Progenitor cell of endocrine pancreas (in vitro differentiated cells): ENCODE results near the gene TMEM72. TPM values are rescaled to one million over a fixed set of nuclear protein-coding genes. Genes with fewer than 3 reads are reported as not detected.

Experiments used
- DNase-seq: peaks from one replicate; pipeline ENCODE4 v3.0.0; 2021; ENCODE audit warnings: low spot score; ENCODE audit not compliant: unreplicated experiment
- H3K27ac Mint-ChIP-seq: 2 replicates; pipeline ENCODE4 v1.8.0; 2021; ENCODE audit warnings: mild to moderate bottlenecking, moderate library complexity, mixed read lengths
- H3K27me3 Mint-ChIP-seq: 2 replicates; pipeline ENCODE4 v1.8.0; 2021; ENCODE audit warnings: mixed read lengths
- H3K36me3 Mint-ChIP-seq: 2 replicates; pipeline ENCODE4 v1.8.0; 2022; ENCODE audit warnings: mixed read lengths; ENCODE audit not compliant: insufficient read depth
- H3K4me1 Mint-ChIP-seq: 2 replicates; pipeline ENCODE4 v1.8.0; 2021; ENCODE audit warnings: low read depth, mixed read lengths
- H3K4me3 Mint-ChIP-seq: 2 replicates; pipeline ENCODE4 v1.8.0; 2021; ENCODE audit warnings: low read depth, mild to moderate bottlenecking, moderate library complexity, mixed read lengths
- H3K9me3 Mint-ChIP-seq: 2 replicates; pipeline ENCODE4 v1.8.0; 2021; ENCODE audit warnings: low read depth, mixed read lengths
- CTCF ChIP-seq: fragments of 200-600 bp; sonication (generic); IDR thresholded peaks from one replicate; pipeline ENCODE4 v1.5.0; 2021; ENCODE audit warnings: antibody characterized with exemption, mild to moderate bottlenecking; ENCODE audit not compliant: unreplicated experiment
- total RNA-seq: library from RNA; stranded (reverse); gene quantifications from 2 replicates; pipeline ENCODE4 v1.2.1, GENCODE V29; 2021

Gene TMEM72
- total RNA-seq, 1 donor from 2014 or later = 0.93 TPM

- peaks cover 3% of the 10 kb centered on the region for H3K9me3 Mint-ChIP-seq
- peaks cover 36% of the 10 kb centered on the region for H3K4me1 Mint-ChIP-seq
- no peaks in the 10 kb centered on the region for H3K27me3 Mint-ChIP-seq
- no peak for TF ChIP-seq CTCF
- H3K4me3 Mint-ChIP-seq = no peak overlapping the region
- H3K36me3 Mint-ChIP-seq = peaks cover 14% of the 10 kb centered on the region
- H3K27ac Mint-ChIP-seq = no peak overlapping the region
- DNase-seq = no peak
These were observed 45.9 kb downstream of the TMEM72 start for GRCh38 chr10:44956717-44957706.

- H3K4me1 Mint-ChIP-seq = peaks cover 42% of the 10 kb centered on the region
- DNase-seq = no peak
- H3K27ac Mint-ChIP-seq = peak overlapping the region; percentile 94
- H3K36me3 Mint-ChIP-seq = peaks cover 13% of the 10 kb centered on the region
- H3K4me3 Mint-ChIP-seq = peak overlapping the region; percentile 86
- H3K27me3 Mint-ChIP-seq = no peaks in the 10 kb centered on the region
- TF ChIP-seq CTCF = no peak
- H3K9me3 Mint-ChIP-seq = peaks cover 3% of the 10 kb centered on the region
These were observed 47.2 kb downstream of the TMEM72 start for GRCh38 chr10:44958196-44958897.

- H3K27ac Mint-ChIP-seq = peak overlapping the region; percentile 94
These were observed 47.7 kb downstream of the TMEM72 start for GRCh38 chr10:44958898-44959246.

GRCh38 chr10:44959247-44960087 is 48.3 kb downstream of the TMEM72 start, which contains the start of gene RASSF4:
TSS of gene RASSF4 (plus strand) at chr10:44959802. CDS start at chr10:44970203, 10,401 bp downstream.
- Mint-ChIP-seq H3K9me3 (peaks cover 3% of the 10 kb centered on the region), H3K4me1 (peaks cover 53% of the 10 kb centered on the region), H3K27me3 (no peaks in the 10 kb centered on the region), H3K27ac (peak within 1 kb of the TSS; percentile 94), H3K36me3 (peaks cover 9% of the 10 kb centered on the region), H3K4me3 (peak within 1 kb of the TSS; percentile 86)
- no peak for TF ChIP-seq CTCF
- DNase-seq = peak; percentile 88

More at GRCh38 chr10:44958898-44959246, 47.7 kb downstream of the TMEM72 start:
- Mint-ChIP-seq H3K9me3 (peaks cover 3% of the 10 kb centered on the region), H3K27me3 (no peaks in the 10 kb centered on the region), H3K4me3 (peak overlapping the region; percentile 86), H3K36me3 (peaks cover 11% of the 10 kb centered on the region), H3K4me1 (peaks cover 47% of the 10 kb centered on the region)
- DNase-seq = no peak
- no peak for TF ChIP-seq CTCF
